ENCODE data around the gene FAM107B. TPM values are rescaled to one million over a fixed set of nuclear protein-coding genes. Genes with fewer than 3 reads are reported as not detected.
"Not testable (repeated sequence)": the region's sequence is repeated elsewhere in the genome, so short reads cannot be mapped to it uniquely, and the experiment has no call there.

The FAM107B gene
- polyA plus RNA-seq, 2 donors: 9.0 to 24.2 TPM

DNA sequence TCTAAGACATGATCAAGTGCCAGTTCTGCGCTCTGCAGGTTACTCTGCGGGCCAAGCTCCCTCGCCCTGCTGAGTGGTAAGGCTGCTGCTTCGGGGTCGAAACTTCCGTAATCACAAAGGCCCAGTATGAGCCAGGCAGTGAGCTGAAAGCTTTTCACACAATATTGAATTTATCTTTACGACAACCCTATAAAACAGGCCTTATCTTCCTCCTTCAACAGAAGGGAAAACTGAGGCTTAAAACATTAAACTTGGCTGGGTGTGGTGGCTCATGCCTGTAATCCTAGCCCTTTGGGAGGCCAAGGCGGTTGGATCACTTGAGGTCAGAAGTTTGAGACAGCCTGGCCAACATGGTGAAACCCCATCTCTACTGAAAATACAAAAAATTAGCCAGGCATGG lies 83.3 kb downstream of the FAM107B start:
- H3K36me3 ChIP-seq (ENCODE audit: control insufficient read depth in 2 of 2, insufficient read depth in 2 of 2, low read length in 1 of 2): no peaks in the 10 kb centered on the region
- WGBS, 2 donors: 85 to 91% methylated on average over 8 of the region's 8 CpGs

DNA sequence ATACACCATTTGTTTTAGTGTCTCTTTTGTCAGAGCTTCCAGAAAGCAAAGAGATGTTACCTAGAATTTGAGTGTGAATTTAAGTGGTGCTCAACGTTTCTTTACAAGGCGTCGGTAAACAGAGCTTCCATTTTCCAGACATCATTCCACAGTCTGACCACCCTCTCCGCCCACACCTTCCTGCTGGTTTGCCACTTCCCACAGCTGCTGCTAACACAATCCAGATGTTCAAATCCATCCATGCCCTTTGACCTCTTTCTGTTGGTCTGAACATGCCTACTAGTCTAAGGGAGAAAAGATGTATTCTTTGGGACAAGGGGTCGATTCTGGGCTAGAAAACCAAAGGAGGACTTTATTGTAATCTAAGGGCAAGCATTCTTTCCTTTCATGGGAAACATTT lies 86.1 kb downstream of the FAM107B start:
- H3K4me1 ChIP-seq (ENCODE audit: control insufficient read depth in 2 of 2, insufficient read depth in 2 of 2, low read length in 1 of 2): no peaks in the 10 kb centered on the region
- no peaks in the 10 kb centered on the region for H3K27me3 ChIP-seq (ENCODE audit: control insufficient read depth in 1 of 2, insufficient read depth in 2 of 2, low read length in 2 of 2)
- no peaks in the 10 kb centered on the region for H3K9me3 ChIP-seq (ENCODE audit: control insufficient read depth in 2 of 2, insufficient read depth in 1 of 2, low read depth in 1 of 2, low read length in 1 of 2)
- WGBS, 2 donors: 60 to 72% methylated on average over 5 of the region's 5 CpGs
- H3K4me3 ChIP-seq (ENCODE audit: low read depth in 1 of 2, low read length in 2 of 2): no peak overlapping the region
- H3K36me3 ChIP-seq (ENCODE audit: control insufficient read depth in 2 of 2, insufficient read depth in 2 of 2, low read length in 1 of 2): no peaks in the 10 kb centered on the region
- no peak overlapping the region for H3K27ac ChIP-seq (ENCODE audit: low read depth in 2 of 2, low read length in 1 of 2)

More for the DNA sequence above, 83.3 kb downstream of the FAM107B start:
- no peaks in the 10 kb centered on the region for H3K9me3 ChIP-seq (ENCODE audit: control insufficient read depth in 2 of 2, insufficient read depth in 1 of 2, low read depth in 1 of 2, low read length in 1 of 2)
- H3K27me3 ChIP-seq (ENCODE audit: control insufficient read depth in 1 of 2, insufficient read depth in 2 of 2, low read length in 2 of 2): no peaks in the 10 kb centered on the region
- no peak overlapping the region for H3K4me3 ChIP-seq (ENCODE audit: low read depth in 1 of 2, low read length in 2 of 2)
- H3K4me1 ChIP-seq (ENCODE audit: control insufficient read depth in 2 of 2, insufficient read depth in 2 of 2, low read length in 1 of 2): no peaks in the 10 kb centered on the region
- H3K27ac ChIP-seq (ENCODE audit: low read depth in 2 of 2, low read length in 1 of 2): no peak overlapping the region

DNA sequence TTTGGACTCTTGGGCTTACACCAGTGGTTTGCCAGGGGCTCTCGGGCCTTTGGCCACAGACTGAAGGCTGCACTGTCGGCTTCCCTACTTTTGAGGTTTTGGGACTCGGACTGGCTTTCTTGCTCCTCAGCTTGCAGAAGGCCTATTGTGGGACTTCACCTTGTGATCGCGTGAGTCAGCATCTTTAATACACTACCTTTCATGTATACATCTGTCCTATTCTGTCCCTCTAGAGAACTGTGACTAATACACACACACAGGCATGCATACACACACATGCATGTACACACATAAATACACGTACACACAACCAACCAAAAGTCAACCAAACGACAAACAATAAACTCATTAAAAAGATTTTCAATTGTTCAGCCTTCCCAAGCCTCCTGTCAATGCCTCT lies 86.5 kb downstream of the FAM107B start:
- not testable (repeated sequence) for H3K4me3 ChIP-seq (ENCODE audit: low read depth in 1 of 2, low read length in 2 of 2); H3K27me3 ChIP-seq (ENCODE audit: control insufficient read depth in 1 of 2, insufficient read depth in 2 of 2, low read length in 2 of 2); H3K9me3 ChIP-seq (ENCODE audit: control insufficient read depth in 2 of 2, insufficient read depth in 1 of 2, low read depth in 1 of 2, low read length in 1 of 2); H3K36me3 ChIP-seq (ENCODE audit: control insufficient read depth in 2 of 2, insufficient read depth in 2 of 2, low read length in 1 of 2); H3K27ac ChIP-seq (ENCODE audit: low read depth in 2 of 2, low read length in 1 of 2); H3K4me1 ChIP-seq (ENCODE audit: control insufficient read depth in 2 of 2, insufficient read depth in 2 of 2, low read length in 1 of 2)
- 79 to 81% methylated on average over 6 to 7 of the region's 7 CpGs for WGBS, 2 donors

DNA sequence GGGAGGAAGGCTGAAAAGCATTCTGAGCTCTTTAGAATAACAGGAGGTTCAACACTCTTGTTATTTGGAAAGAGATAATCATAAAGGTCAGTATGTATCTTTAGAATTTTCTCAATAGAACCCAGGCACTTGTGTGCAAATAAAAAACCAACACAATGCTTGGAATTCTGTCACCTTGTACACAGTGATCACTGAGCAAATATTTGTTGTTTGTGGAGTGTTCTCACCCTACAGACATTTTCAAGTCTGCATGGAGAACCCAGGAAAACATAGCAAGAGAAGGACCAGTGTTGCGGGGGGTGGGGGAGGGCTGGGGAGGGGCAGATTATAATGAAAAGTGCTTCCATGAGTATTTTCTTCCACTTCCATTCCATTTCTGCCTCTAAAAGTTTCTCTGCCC lies 87.4 kb downstream of the FAM107B start:
- no peaks in the 10 kb centered on the region for H3K27me3 ChIP-seq (ENCODE audit: control insufficient read depth in 1 of 2, insufficient read depth in 2 of 2, low read length in 2 of 2)
- H3K27ac ChIP-seq (ENCODE audit: low read depth in 2 of 2, low read length in 1 of 2): no peak overlapping the region
- no peaks in the 10 kb centered on the region for H3K4me1 ChIP-seq (ENCODE audit: control insufficient read depth in 2 of 2, insufficient read depth in 2 of 2, low read length in 1 of 2)
- WGBS, 2 donors: 89 to 96% methylated on average over 1 of the region's 1 CpG
- no peak overlapping the region for H3K4me3 ChIP-seq (ENCODE audit: low read depth in 1 of 2, low read length in 2 of 2)
- H3K36me3 ChIP-seq (ENCODE audit: control insufficient read depth in 2 of 2, insufficient read depth in 2 of 2, low read length in 1 of 2): no peaks in the 10 kb centered on the region
- no peaks in the 10 kb centered on the region for H3K9me3 ChIP-seq (ENCODE audit: control insufficient read depth in 2 of 2, insufficient read depth in 1 of 2, low read depth in 1 of 2, low read length in 1 of 2)

DNA sequence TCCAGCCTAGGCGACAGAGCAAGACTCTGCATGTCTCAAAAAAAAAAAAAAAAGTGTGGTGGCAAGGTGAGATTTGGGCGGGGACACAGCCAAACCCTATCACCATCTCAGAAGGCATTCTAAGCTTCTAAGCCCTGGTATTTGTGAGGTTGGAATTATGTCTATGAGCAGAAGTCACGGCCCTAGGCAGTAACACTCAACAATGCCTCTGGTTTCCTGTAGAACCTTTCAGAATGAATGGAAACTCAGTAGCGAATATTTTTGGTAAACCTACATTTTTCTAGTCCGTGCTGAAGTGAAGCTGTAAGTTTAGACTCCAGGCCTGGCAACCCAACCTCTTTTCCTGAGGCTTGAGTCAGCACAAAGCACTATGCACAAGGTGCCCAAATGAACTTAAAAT lies 88.3 kb downstream of the FAM107B start:
- Histone ChIP-seq H3K9me3 (ENCODE audit: control insufficient read depth in 2 of 2, insufficient read depth in 1 of 2, low read depth in 1 of 2, low read length in 1 of 2) (no peaks in the 10 kb centered on the region), H3K4me1 (ENCODE audit: control insufficient read depth in 2 of 2, insufficient read depth in 2 of 2, low read length in 1 of 2) (no peaks in the 10 kb centered on the region), H3K27ac (ENCODE audit: low read depth in 2 of 2, low read length in 1 of 2) (no peak overlapping the region), H3K36me3 (ENCODE audit: control insufficient read depth in 2 of 2, insufficient read depth in 2 of 2, low read length in 1 of 2) (no peaks in the 10 kb centered on the region), H3K4me3 (ENCODE audit: low read depth in 1 of 2, low read length in 2 of 2) (no peak overlapping the region), H3K27me3 (ENCODE audit: control insufficient read depth in 1 of 2, insufficient read depth in 2 of 2, low read length in 2 of 2) (no peaks in the 10 kb centered on the region)
- 54 to 68% methylated on average over 5 of the region's 5 CpGs for WGBS, 2 donors

DNA sequence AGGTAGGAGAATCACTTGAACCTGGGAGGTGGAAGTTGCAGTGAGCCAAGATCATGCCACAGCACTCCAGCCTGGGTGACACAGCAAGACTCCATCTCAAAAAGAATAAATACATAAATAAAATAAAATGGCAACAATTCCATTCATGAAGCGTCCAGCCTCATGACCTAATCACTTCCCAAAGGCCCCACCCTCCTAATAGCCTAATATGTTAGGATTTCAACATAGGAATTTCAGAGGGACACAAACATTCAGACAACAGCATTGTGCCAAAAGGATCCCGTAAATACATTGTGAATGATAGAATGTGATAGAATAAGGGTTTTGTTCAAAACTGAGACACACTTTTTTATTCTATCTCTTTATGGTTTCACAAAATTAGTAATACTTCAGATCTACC lies 90.3 kb downstream of the FAM107B start:
- H3K4me1 ChIP-seq (ENCODE audit: control insufficient read depth in 2 of 2, insufficient read depth in 2 of 2, low read length in 1 of 2): no peaks in the 10 kb centered on the region
- WGBS, 2 donors: 81 to 84% methylated on average over 2 of the region's 2 CpGs
- no peaks in the 10 kb centered on the region for H3K9me3 ChIP-seq (ENCODE audit: control insufficient read depth in 2 of 2, insufficient read depth in 1 of 2, low read depth in 1 of 2, low read length in 1 of 2)

DNA sequence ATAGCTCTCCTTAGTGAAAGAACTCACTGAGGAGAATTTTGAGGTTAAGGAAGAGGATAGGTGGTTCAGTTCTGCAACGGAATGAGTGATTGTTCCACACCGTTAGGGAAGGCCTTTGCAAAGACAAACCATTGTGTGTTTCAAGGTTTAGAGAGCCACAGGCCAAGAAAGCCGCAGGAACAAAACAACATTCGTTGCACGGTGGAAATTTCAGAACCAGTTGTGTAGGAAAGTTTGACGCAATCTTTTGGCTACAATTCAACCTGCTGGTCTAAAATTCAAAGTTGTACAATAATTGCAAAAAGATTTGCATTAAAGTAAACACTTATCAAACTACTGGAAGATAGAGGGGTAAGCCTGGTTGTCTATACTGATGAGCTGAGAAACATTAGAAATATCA lies 91.4 kb downstream of the FAM107B start:
- no peak overlapping the region for H3K27ac ChIP-seq (ENCODE audit: low read depth in 2 of 2, low read length in 1 of 2)
- 19 to 28% methylated on average over 6 of the region's 6 CpGs for WGBS, 2 donors
- H3K36me3 ChIP-seq (ENCODE audit: control insufficient read depth in 2 of 2, insufficient read depth in 2 of 2, low read length in 1 of 2): no peaks in the 10 kb centered on the region

More for the DNA sequence above, 90.3 kb downstream of the FAM107B start:
- Histone ChIP-seq H3K27ac (ENCODE audit: low read depth in 2 of 2, low read length in 1 of 2) (no peak overlapping the region), H3K27me3 (ENCODE audit: control insufficient read depth in 1 of 2, insufficient read depth in 2 of 2, low read length in 2 of 2) (no peaks in the 10 kb centered on the region), H3K36me3 (ENCODE audit: control insufficient read depth in 2 of 2, insufficient read depth in 2 of 2, low read length in 1 of 2) (no peaks in the 10 kb centered on the region), H3K4me3 (ENCODE audit: low read depth in 1 of 2, low read length in 2 of 2) (no peak overlapping the region)

DNA sequence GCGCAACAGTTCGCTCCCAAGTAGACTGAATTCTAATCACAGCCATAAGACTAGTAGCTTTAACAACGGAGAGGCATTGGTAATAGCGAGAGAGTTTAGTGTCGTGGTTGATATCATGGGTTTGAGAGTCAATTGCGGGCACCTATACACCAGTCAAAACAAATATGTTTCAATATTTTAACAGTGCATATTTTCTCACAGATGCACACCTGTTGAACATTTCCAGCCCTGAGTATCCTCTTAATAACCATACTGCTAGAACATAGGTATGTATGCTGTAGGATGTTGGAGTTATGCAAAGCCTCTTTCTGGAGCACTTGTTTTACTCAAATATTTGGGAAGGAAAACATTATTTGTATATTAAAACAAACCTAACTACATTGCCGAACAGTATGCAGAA lies 92.9 kb downstream of the FAM107B start:
- no peak overlapping the region for H3K27ac ChIP-seq (ENCODE audit: low read depth in 2 of 2, low read length in 1 of 2)
- no peaks in the 10 kb centered on the region for H3K36me3 ChIP-seq (ENCODE audit: control insufficient read depth in 2 of 2, insufficient read depth in 2 of 2, low read length in 1 of 2)
- H3K4me3 ChIP-seq (ENCODE audit: low read depth in 1 of 2, low read length in 2 of 2): no peak overlapping the region
- H3K27me3 ChIP-seq (ENCODE audit: control insufficient read depth in 1 of 2, insufficient read depth in 2 of 2, low read length in 2 of 2): peaks cover 0 to 3% of the 10 kb centered on the region in 2 donors
- H3K4me1 ChIP-seq (ENCODE audit: control insufficient read depth in 2 of 2, insufficient read depth in 2 of 2, low read length in 1 of 2): no peaks in the 10 kb centered on the region
- no peaks in the 10 kb centered on the region for H3K9me3 ChIP-seq (ENCODE audit: control insufficient read depth in 2 of 2, insufficient read depth in 1 of 2, low read depth in 1 of 2, low read length in 1 of 2)
- 91 to 95% methylated on average over 7 of the region's 7 CpGs for WGBS, 2 donors

More for the DNA sequence above, 91.4 kb downstream of the FAM107B start:
- H3K4me3 ChIP-seq (ENCODE audit: low read depth in 1 of 2, low read length in 2 of 2): no peak overlapping the region
- H3K27me3 ChIP-seq (ENCODE audit: control insufficient read depth in 1 of 2, insufficient read depth in 2 of 2, low read length in 2 of 2): no peaks in the 10 kb centered on the region
- H3K4me1 ChIP-seq (ENCODE audit: control insufficient read depth in 2 of 2, insufficient read depth in 2 of 2, low read length in 1 of 2): no peaks in the 10 kb centered on the region
- H3K9me3 ChIP-seq (ENCODE audit: control insufficient read depth in 2 of 2, insufficient read depth in 1 of 2, low read depth in 1 of 2, low read length in 1 of 2): no peaks in the 10 kb centered on the region

DNA sequence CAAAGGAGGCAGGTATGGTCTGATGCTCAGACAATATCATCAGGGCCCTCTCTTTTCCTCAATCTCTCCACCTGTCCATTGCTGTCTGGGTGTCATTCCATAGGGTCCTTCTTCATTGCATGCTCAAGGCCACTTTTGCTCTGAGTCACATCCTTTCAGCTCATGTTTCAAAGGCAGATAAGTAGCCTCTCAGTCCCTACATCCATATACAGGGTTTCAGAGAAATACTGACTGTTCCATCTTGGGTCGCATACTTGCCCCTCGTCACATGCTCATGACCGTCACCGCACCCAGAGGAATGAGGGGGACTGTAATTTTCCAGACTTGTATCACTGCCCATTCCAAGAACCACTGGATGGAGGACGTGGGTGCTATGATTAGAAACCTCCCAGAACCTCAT lies 93.4 kb downstream of the FAM107B start:
- Histone ChIP-seq H3K9me3 (ENCODE audit: control insufficient read depth in 2 of 2, insufficient read depth in 1 of 2, low read depth in 1 of 2, low read length in 1 of 2) (no peaks in the 10 kb centered on the region), H3K27ac (ENCODE audit: low read depth in 2 of 2, low read length in 1 of 2) (no peak overlapping the region), H3K4me3 (ENCODE audit: low read depth in 1 of 2, low read length in 2 of 2) (no peak overlapping the region), H3K27me3 (ENCODE audit: control insufficient read depth in 1 of 2, insufficient read depth in 2 of 2, low read length in 2 of 2) (peaks cover 0 to 3% of the 10 kb centered on the region in 2 donors), H3K36me3 (ENCODE audit: control insufficient read depth in 2 of 2, insufficient read depth in 2 of 2, low read length in 1 of 2) (no peaks in the 10 kb centered on the region), H3K4me1 (ENCODE audit: control insufficient read depth in 2 of 2, insufficient read depth in 2 of 2, low read length in 1 of 2) (no peaks in the 10 kb centered on the region)
- 94 to 95% methylated on average over 5 of the region's 5 CpGs for whole genome bisulfite sequencing, 2 donors

DNA sequence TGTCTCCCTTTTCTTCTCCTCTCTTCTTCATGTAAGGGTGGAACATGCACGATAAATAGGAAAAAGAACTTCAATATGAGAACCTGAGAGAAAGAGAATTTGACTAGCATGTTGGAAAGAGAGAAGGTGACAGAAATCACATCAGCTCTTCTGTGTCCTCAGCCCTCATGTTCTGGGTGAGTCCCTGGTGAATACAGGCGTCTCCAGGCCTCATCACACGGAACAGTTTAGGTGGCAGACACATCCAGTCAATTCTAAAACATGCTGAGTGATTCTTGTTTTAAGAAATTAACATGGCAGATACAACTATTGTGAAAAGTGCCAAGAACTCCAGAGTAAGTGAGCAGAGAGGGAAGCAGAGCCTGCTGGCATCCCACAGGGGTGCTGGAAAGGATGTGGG lies 96.1 kb downstream of the FAM107B start:
- Histone ChIP-seq H3K9me3 (ENCODE audit: control insufficient read depth in 2 of 2, insufficient read depth in 1 of 2, low read depth in 1 of 2, low read length in 1 of 2) (no peaks in the 10 kb centered on the region), H3K4me3 (ENCODE audit: low read depth in 1 of 2, low read length in 2 of 2) (no peak overlapping the region), H3K27ac (ENCODE audit: low read depth in 2 of 2, low read length in 1 of 2) (no peak overlapping the region), H3K27me3 (ENCODE audit: control insufficient read depth in 1 of 2, insufficient read depth in 2 of 2, low read length in 2 of 2) (peaks cover 0 to 3% of the 10 kb centered on the region in 2 donors), H3K36me3 (ENCODE audit: control insufficient read depth in 2 of 2, insufficient read depth in 2 of 2, low read length in 1 of 2) (no peaks in the 10 kb centered on the region), H3K4me1 (ENCODE audit: control insufficient read depth in 2 of 2, insufficient read depth in 2 of 2, low read length in 1 of 2) (no peaks in the 10 kb centered on the region)
- WGBS, 2 donors: 91% methylated on average over 3 of the region's 3 CpGs
